B cell (primary cell): ENCODE data around the gene MALRD1. TPM values are rescaled to one million over a fixed set of nuclear protein-coding genes. Genes with fewer than 3 reads are reported as not detected.

Experiments
- ATAC-seq: fragments of 200-7000 bp; cut with Tn5 transposase; one replicate; pipeline ENCODE4 v1.10.0; 2021; ENCODE audit warnings: low read depth, mild to moderate bottlenecking, moderate number of reproducible peaks, moderate library complexity
- CTCF ChIA-PET: fragments of 350-600 bp; sonication (Branson Sonifier 250); formaldehyde crosslinking; loops from one replicate; lab custom pipeline; 2021; ENCODE audit warnings: antibody characterized with exemption, inconsistent platforms; lab: Charles Lee
- POLR2A ChIA-PET: fragments of 350-600 bp; sonication (Branson Sonifier 250); formaldehyde crosslinking; loops from one replicate; lab custom pipeline; 2021; ENCODE audit warnings: antibody characterized with exemption; lab: Charles Lee
- DNase-seq: peaks from one replicate; pipeline ENCODE4 v3.0.0; 2013
- H2AFZ ChIP-seq: 2 replicates; pipeline ENCODE4 v1.6.1; 2012; ENCODE audit warnings: mild to moderate bottlenecking, low read depth, low read length; ENCODE audit not compliant: insufficient read depth, poor library complexity, severe bottlenecking
- H3K27ac ChIP-seq, 2 donors: 1 replicate in 1 of 2; 2 replicates in 1 of 2; pipeline ENCODE4 v1.5.1; 2012 to 2013; ENCODE audit warnings: low read length in 2 of 2, mild to moderate bottlenecking in 2 of 2, moderate library complexity in 1 of 2
- H3K27me3 ChIP-seq, 4 experiments: fragments of 200-600 bp in 1 of 4; sonication (generic) in 1 of 4; replicated peaks in 1 of 4; 1 replicate in 2 of 4; 2 replicates in 2 of 4; pipeline versions ENCODE4 v1.6.1 to v1.7.0; 2013 to 2016; ENCODE audit warnings: low read length in 3 of 4, mild to moderate bottlenecking in 2 of 4, mixed read lengths in 1 of 4, moderate library complexity in 1 of 4; ENCODE audit not compliant: insufficient read depth in 4 of 4, control insufficient read depth in 3 of 4; ENCODE audit errors: control extremely low read depth in 1 of 4
- H3K36me3 ChIP-seq, 2 experiments: replicated peaks in 1 of 2; 1 replicate in 1 of 2; 2 replicates in 1 of 2; pipeline versions ENCODE4 v1.6.1 to v1.7.1; 2013; ENCODE audit warnings: low read length in 1 of 2; ENCODE audit not compliant: insufficient read depth in 2 of 2, control insufficient read depth in 1 of 2; ENCODE audit errors: control extremely low read depth in 1 of 2, extremely low read depth in 1 of 2
- H3K4me1 ChIP-seq, 2 donors: fragments of 200-600 bp in 1 of 2; sonication (generic) in 1 of 2; 1 replicate in 1 of 2; 2 replicates in 1 of 2; pipeline versions ENCODE4 v1.5.1 to v1.6.1; 2013 to 2017; ENCODE audit warnings: low read length in 2 of 2; ENCODE audit not compliant: control insufficient read depth in 2 of 2, insufficient read depth in 2 of 2
- H3K4me2 ChIP-seq: replicated peaks from 2 replicates; pipeline ENCODE3; 2012; ENCODE audit warnings: mild to moderate bottlenecking, low read depth, low read length; ENCODE audit not compliant: poor library complexity, severe bottlenecking
- H3K4me3 ChIP-seq, 5 experiments: fragments of 200-600 bp in 1 of 5; sonication (generic) in 1 of 5; 1 replicate in 3 of 5; 2 replicates in 2 of 5; pipeline versions ENCODE4 v1.5.1 to v1.7.0; 2011 to 2016; ENCODE audit warnings: low read length in 4 of 5, mild to moderate bottlenecking in 4 of 5, low read depth in 2 of 5, control low read depth in 1 of 5, moderate library complexity in 1 of 5; ENCODE audit not compliant: insufficient read depth in 1 of 5; ENCODE audit errors: control extremely low read depth in 1 of 5, extremely low read depth in 1 of 5
- H3K79me2 ChIP-seq: fragments of 200-600 bp; sonication (generic); one replicate; pipeline ENCODE4 v1.6.0; 2016; ENCODE audit warnings: low read length; ENCODE audit not compliant: control insufficient read depth, insufficient read depth
- H3K9ac ChIP-seq: fragments of 200-600 bp; sonication (generic); 2 replicates; pipeline ENCODE4 v1.6.1; 2017; ENCODE audit warnings: mild to moderate bottlenecking, low read length, moderate library complexity
- H3K9me3 ChIP-seq, 3 donors: one replicate each; pipeline versions ENCODE4 v1.6.1 to v1.7.1; 2013; ENCODE audit warnings: low read length in 2 of 3; ENCODE audit not compliant: control insufficient read depth in 2 of 3, insufficient read depth in 1 of 3; ENCODE audit errors: control extremely low read depth in 1 of 3
- H4K20me1 ChIP-seq: 2 replicates; pipeline ENCODE4 v1.6.0; 2012; ENCODE audit warnings: mild to moderate bottlenecking, low read length; ENCODE audit not compliant: insufficient read depth, control insufficient read depth, poor library complexity, severe bottlenecking
- H3K27ac Mint-ChIP-seq: one replicate; pipeline ENCODE4 v1.8.0; 2021; ENCODE audit warnings: mixed read lengths
- H3K27me3 Mint-ChIP-seq: one replicate; pipeline ENCODE4 v1.8.0; 2021; ENCODE audit warnings: mixed read lengths
- H3K4me1 Mint-ChIP-seq: one replicate; pipeline ENCODE4 v1.8.0; 2021; ENCODE audit warnings: mixed read lengths
- H3K4me3 Mint-ChIP-seq: one replicate; pipeline ENCODE4 v1.8.0; 2021; ENCODE audit warnings: mixed read lengths
- H3K9me3 Mint-ChIP-seq: one replicate; pipeline ENCODE4 v1.8.0; 2022; ENCODE audit warnings: mixed read lengths; ENCODE audit not compliant: insufficient read depth
- CTCF ChIP-seq: fragments of 200-600 bp; IDR thresholded peaks from one replicate; pipeline ENCODE4 v1.8.0; 2022; ENCODE audit warnings: antibody characterized with exemption, mild to moderate bottlenecking
- EZH2 ChIP-seq: IDR thresholded peaks from 2 replicates; pipeline ENCODE4 v1.6.1; 2012; ENCODE audit warnings: borderline replicate concordance, low read depth, mild to moderate bottlenecking, moderate library complexity, low read length; ENCODE audit not compliant: insufficient read depth, poor library complexity, severe bottlenecking
- WGBS: methylation state at CpG from one replicate; pipeline ENCODE4 v1.1.5; 2013; ENCODE audit warnings: missing lambda C conversion rate; ENCODE audit not compliant: insufficient coverage; 5-methylcytosine and 5-hydroxymethylcytosine counted together
- intact Hi-C: fragments of 100-400 bp; cut with micrococcal nuclease; formaldehyde crosslinking; loops from one replicate; pipeline ENCODE4 v1.10.0; 2022
- polyA plus RNA-seq: library from polyadenylated mRNA; depleted of rRNA; stranded (reverse); fragments of >200 nt; gene quantifications from 2 replicates; pipeline ENCODE4 v1.2.3, GENCODE V29; 2012
- total RNA-seq, 2 donors: library from RNA; stranded (reverse); fragments of 120-200 nt in 1 of 2; gene quantifications; 1 replicate in 1 of 2; 2 replicates in 1 of 2; pipeline versions ENCODE4 v1.2.3 to v1.2.4, GENCODE V29; 2013 to 2022

The MALRD1 gene
- total and polyA plus RNA-seq, 2 donors (not counting 1 experiment from before 2014, with no cell fraction given), result not detected

- ChIA-PET CTCF (no interaction called here), POLR2A (no interaction called here)
- Histone ChIP-seq H3K9ac (no peak overlapping the region), H3K36me3 (no peaks in the 10 kb centered on the region), H3K79me2 (no peaks in the 10 kb centered on the region), H3K4me2 (no peak overlapping the region), H2AFZ (no peak overlapping the region), H3K27ac (no peak overlapping the region), H3K9me3 (peaks cover 0 to 10% (median 0%) of the 10 kb centered on the region in 3 donors), H3K27me3 (no peaks in the 10 kb centered on the region), H3K4me1 (no peaks in the 10 kb centered on the region), H3K4me3 (no peak overlapping the region), H4K20me1 (no peaks in the 10 kb centered on the region)
- ATAC-seq (no peak), DNase-seq (no peak)
- no peak overlapping the region for H3K4me3 Mint-ChIP-seq
- no peaks in the 10 kb centered on the region for H3K9me3 Mint-ChIP-seq
- no peaks in the 10 kb centered on the region for H3K27me3 Mint-ChIP-seq
- H3K27ac Mint-ChIP-seq, result no peak overlapping the region
- intact Hi-C loops, result no loop called here
- WGBS, result 53% methylated on average over 2 of the region's 2 CpGs
- TF ChIP-seq CTCF (no peak), EZH2 (no peak)
- H3K4me1 Mint-ChIP-seq, result no peaks in the 10 kb centered on the region
Observed at GRCh38 chr10:19031763-19032162, 16.8 kb upstream of the MALRD1 start.

- no peak overlapping the region for H3K27ac Mint-ChIP-seq
- H2AFZ ChIP-seq, result no peak overlapping the region
- no peaks in the 10 kb centered on the region for H3K36me3 ChIP-seq
- H3K4me3 Mint-ChIP-seq, result no peak overlapping the region
- no peaks in the 10 kb centered on the region for H3K79me2 ChIP-seq
- H3K9ac ChIP-seq, result no peak overlapping the region
- no peak overlapping the region for H3K27ac ChIP-seq
- no peak overlapping the region for H3K4me2 ChIP-seq
- H3K4me1 ChIP-seq, result no peaks in the 10 kb centered on the region
- peaks cover 0 to 6% (median 0%) of the 10 kb centered on the region in 3 donors for H3K9me3 ChIP-seq
- no peaks in the 10 kb centered on the region for H3K4me1 Mint-ChIP-seq
- no peak overlapping the region for H3K4me3 ChIP-seq
- no peak for DNase-seq
- WGBS, result no CpG with 5 or more reads among the region's 1 CpG
- intact Hi-C loops, result no loop called here
- H3K27me3 Mint-ChIP-seq, result no peaks in the 10 kb centered on the region
- CTCF ChIA-PET, result no interaction called here
- H3K9me3 Mint-ChIP-seq, result peaks cover 2% of the 10 kb centered on the region
- ATAC-seq, result no peak
- POLR2A ChIA-PET, result no interaction called here
- H3K27me3 ChIP-seq, result no peaks in the 10 kb centered on the region
- TF ChIP-seq CTCF (no peak), EZH2 (no peak)
- no peaks in the 10 kb centered on the region for H4K20me1 ChIP-seq
Observed at GRCh38 chr10:19033741-19034140, 14.9 kb upstream of the MALRD1 start.
